ENCODE measurements around the gene ZSWIM6. TPM values are rescaled to one million over a fixed set of nuclear protein-coding genes. Genes with fewer than 3 reads are reported as not detected.

The ZSWIM6 gene
- total RNA-seq, 1 donor from 2014 or later, result 35.9 TPM

DNA sequence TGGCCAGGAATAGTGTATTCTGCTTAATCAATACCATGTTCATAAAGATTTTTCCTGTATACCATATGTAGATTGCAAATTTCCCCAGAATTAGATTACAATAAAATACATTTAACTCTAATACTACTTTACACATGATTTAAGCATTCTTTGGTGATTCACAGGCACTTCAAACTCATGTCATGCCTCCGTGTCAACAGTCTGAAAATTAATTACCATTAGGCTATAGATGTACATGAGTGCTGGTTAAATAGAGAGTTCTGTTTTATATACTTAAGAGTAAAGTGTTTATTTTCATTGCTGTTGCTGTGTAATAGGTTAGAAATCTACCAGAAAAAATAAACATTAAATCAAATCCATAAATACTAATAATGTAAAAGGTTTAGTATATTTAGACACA is 159.8 kb downstream of the ZSWIM6 start:
- TF ChIP-seq, protein P1, sequence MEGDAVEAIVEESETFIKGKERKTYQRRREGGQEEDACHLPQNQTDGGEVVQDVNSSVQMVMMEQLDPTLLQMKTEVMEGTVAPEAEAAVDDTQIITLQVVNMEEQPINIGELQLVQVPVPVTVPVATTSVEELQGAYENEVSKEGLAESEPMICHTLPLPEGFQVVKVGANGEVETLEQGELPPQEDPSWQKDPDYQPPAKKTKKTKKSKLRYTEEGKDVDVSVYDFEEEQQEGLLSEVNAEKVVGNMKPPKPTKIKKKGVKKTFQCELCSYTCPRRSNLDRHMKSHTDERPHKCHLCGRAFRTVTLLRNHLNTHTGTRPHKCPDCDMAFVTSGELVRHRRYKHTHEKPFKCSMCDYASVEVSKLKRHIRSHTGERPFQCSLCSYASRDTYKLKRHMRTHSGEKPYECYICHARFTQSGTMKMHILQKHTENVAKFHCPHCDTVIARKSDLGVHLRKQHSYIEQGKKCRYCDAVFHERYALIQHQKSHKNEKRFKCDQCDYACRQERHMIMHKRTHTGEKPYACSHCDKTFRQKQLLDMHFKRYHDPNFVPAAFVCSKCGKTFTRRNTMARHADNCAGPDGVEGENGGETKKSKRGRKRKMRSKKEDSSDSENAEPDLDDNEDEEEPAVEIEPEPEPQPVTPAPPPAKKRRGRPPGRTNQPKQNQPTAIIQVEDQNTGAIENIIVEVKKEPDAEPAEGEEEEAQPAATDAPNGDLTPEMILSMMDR (IDR thresholded peaks at IDR 0.05; ENCODE audit: unreplicated experiment), result no peak
- Mint-ChIP-seq H3K27me3 (ENCODE audit: low read depth) (no peaks in the 10 kb centered on the region), H3K4me3 (no peak overlapping the region), H3K27ac (no peak overlapping the region), H3K4me1 (no peaks in the 10 kb centered on the region), H3K9me3 (peaks cover 17% of the 10 kb centered on the region), H3K36me3 (peaks cover 30% of the 10 kb centered on the region)
- no peak for DNase-seq (ENCODE audit: low spot score in 2 of 2, unreplicated experiment in 2 of 2)

DNA sequence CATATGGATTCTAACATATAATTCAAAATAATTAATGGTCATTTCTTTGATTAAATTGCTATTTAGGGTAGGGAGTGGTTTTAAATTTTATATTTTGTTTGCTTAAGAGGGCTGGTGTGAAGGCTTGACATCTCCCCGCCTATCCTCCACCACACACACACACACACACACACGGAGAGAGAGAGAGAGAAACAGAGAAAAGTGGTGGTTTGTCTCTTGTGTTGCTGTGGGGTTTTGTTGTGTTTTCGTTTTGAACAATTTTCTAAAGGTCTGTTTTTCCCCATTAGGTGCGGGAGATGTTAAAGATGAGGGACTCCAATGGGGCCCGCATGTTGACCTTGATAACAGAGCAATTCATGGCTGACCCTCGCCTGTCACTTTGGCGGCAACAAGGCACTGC is 161.9 kb downstream of the ZSWIM6 start:
- Mint-ChIP-seq H3K27me3 (ENCODE audit: low read depth) (no peaks in the 10 kb centered on the region), H3K4me1 (peaks cover 2% of the 10 kb centered on the region), H3K9me3 (peaks cover 2% of the 10 kb centered on the region), H3K36me3 (peaks cover 11% of the 10 kb centered on the region), H3K27ac (peak overlapping the region; percentile 22), H3K4me3 (no peak overlapping the region)
- no peak for DNase-seq (ENCODE audit: low spot score in 2 of 2, unreplicated experiment in 2 of 2)
- TF ChIP-seq, protein P1 (IDR thresholded peaks at IDR 0.05; ENCODE audit: unreplicated experiment), result no peak

DNA sequence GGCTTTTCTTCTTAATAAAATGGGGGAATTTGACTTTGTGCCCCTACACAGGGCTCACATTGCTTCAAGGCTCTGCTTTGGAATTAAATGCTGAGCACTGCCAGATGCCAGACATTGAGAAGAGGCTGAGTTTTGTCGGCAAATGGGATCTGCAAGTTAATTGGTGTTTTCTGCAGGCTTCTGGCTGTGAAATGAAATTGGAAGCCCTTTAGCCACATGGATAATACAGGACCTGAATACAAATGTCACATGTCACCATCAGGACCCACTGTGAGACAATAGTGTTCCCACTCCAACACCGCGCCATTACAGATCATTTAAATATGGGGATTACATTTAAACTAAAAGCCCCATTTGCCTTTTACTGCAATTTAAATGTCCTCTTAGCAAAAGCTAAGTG is 164.4 kb downstream of the ZSWIM6 start:
- Mint-ChIP-seq H3K4me3 (no peak overlapping the region), H3K9me3 (no peaks in the 10 kb centered on the region), H3K36me3 (peaks cover 15% of the 10 kb centered on the region), H3K4me1 (peaks cover 2% of the 10 kb centered on the region), H3K27me3 (ENCODE audit: low read depth) (no peaks in the 10 kb centered on the region), H3K27ac (no peak overlapping the region)
- DNase-seq (ENCODE audit: low spot score in 2 of 2, unreplicated experiment in 2 of 2), result no peak
- TF ChIP-seq, protein P1 (IDR thresholded peaks at IDR 0.05; ENCODE audit: unreplicated experiment), result no peak

DNA sequence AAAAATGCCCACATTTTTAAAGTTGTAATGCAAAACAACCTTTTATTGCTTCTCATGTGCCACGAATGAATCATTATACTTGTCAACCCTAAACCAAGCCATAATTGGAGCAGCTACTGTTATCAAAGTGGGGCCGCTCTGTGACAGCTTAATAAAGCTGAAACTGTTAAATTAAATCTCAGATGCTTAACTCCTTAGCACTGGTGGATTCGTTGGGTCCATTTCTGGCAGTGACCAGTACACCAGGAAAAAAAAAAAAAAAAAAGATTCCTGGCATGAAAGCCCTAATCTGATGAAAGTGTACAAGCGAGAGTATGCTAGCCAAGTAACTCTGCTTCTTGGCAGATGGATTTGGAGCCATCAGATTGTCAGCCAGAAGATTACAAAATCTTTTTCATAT is 164.8 kb downstream of the ZSWIM6 start:
- Mint-ChIP-seq H3K4me3 (no peak overlapping the region), H3K9me3 (no peaks in the 10 kb centered on the region), H3K36me3 (peaks cover 15% of the 10 kb centered on the region), H3K4me1 (peaks cover 2% of the 10 kb centered on the region), H3K27ac (no peak overlapping the region), H3K27me3 (ENCODE audit: low read depth) (no peaks in the 10 kb centered on the region)
- DNase-seq (ENCODE audit: low spot score in 2 of 2, unreplicated experiment in 2 of 2), result no peak
- TF ChIP-seq, protein P1 (IDR thresholded peaks at IDR 0.05; ENCODE audit: unreplicated experiment), result no peak

DNA sequence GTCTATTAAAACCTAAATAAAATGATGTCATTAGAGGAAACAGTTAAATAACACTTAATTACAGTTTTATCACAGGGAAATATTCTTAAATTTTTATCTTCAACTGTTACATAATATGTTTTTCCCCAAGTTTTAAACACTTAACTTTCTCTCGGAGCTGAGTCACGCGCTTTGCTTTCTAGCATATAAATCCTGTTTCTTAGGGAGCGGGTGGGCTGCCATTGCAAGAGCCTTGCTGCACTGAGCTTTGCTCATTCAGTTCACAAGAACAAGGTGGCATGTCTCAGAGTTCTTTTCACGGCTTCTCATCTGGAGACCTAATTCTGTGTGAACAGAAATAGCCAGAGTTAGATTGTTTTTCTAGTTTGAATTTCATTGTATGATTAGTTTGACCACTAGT is 166.1 kb downstream of the ZSWIM6 start:
- DNase-seq (ENCODE audit: low spot score in 2 of 2, unreplicated experiment in 2 of 2), result no peak
- Mint-ChIP-seq H3K27me3 (ENCODE audit: low read depth) (no peaks in the 10 kb centered on the region), H3K27ac (no peak overlapping the region), H3K4me3 (no peak overlapping the region), H3K36me3 (peaks cover 15% of the 10 kb centered on the region), H3K9me3 (no peaks in the 10 kb centered on the region), H3K4me1 (peaks cover 2% of the 10 kb centered on the region)
- TF ChIP-seq, protein P1 (IDR thresholded peaks at IDR 0.05; ENCODE audit: unreplicated experiment), result no peak

DNA sequence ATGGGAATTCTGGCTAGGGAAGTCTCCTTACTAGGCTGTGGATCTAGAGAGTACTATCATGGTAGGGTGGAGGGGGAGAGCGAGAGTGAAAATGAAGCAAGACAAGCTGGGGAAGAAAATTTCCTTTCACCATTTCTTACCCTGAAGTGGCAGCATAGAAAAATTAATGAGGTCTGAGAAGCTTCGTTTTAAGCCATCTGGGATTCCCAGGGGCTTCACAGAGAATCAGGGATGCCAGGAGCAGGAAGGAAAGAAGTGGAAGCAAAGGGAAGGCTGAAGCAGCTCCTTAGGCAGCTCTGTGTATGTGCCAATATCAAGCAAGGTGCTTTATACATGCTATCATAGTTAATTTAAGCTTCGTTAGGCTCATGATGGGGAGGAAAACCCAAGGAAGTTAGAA is 169.9 kb downstream of the ZSWIM6 start:
- Mint-ChIP-seq H3K27ac (no peak overlapping the region), H3K4me3 (no peak overlapping the region), H3K27me3 (ENCODE audit: low read depth) (no peaks in the 10 kb centered on the region), H3K4me1 (peaks cover 4% of the 10 kb centered on the region), H3K9me3 (no peaks in the 10 kb centered on the region), H3K36me3 (peaks cover 5% of the 10 kb centered on the region)
- TF ChIP-seq, protein P1 (IDR thresholded peaks at IDR 0.05; ENCODE audit: unreplicated experiment), result no peak
- no peak for DNase-seq (ENCODE audit: low spot score in 2 of 2, unreplicated experiment in 2 of 2)
